K562 (cell line): ENCODE results near the gene AFAP1. TPM values are rescaled to one million over a fixed set of nuclear protein-coding genes. Genes with fewer than 3 reads are reported as not detected.

Experiments used
- ATAC-seq: fragments of 200-7000 bp; cut with Tn5 transposase; 3 replicates; pipeline ENCODE4 v1.9.1; 2020; ENCODE audit warnings: moderate library complexity
- BruUV-seq: library from RNA; stranded (reverse); fragments of 400-500 nt; replicated peaks from 2 replicates; lab custom pipeline; 2021; lab: Mats Ljungman, UMichigan
- CTCF ChIA-PET: fragments of 300-600 bp; formaldehyde crosslinking; extraction: SDS; loops from one replicate; lab custom pipeline; 2021; ENCODE audit warnings: low intra/inter-chr PET ratio; lab: Yijun Ruan, JAX
- POLR2A ChIA-PET: fragments of 300-600, 350-650 bp; sonication (Branson Sonifier 250); formaldehyde crosslinking; extraction: SDS; loops from one replicate; lab custom pipeline; 2021; ENCODE audit warnings: antibody characterized with exemption, inconsistent platforms; lab: Yijun Ruan, JAX
- DNase-seq, 4 experiments: peaks; one replicate each; pipeline versions ENCODE4 v3.0.0 to v3.0.0-alpha.2; 2011 to 2018; ENCODE audit warnings: low spot score in 3 of 4, mixed read lengths in 3 of 4; ENCODE audit errors: extremely low read depth in 1 of 4
- FAIRE-seq: peaks from 2 replicates; lab custom pipeline; 2011; peaks lifted over from hg19 to GRCh38; lab: Jason Lieb, UNC
- H2AFZ ChIP-seq: 2 replicates; pipeline ENCODE4 v1.6.0; 2011; ENCODE audit warnings: low read depth, low read length, control low read depth, inconsistent platforms
- H3K27ac ChIP-seq: fragments of 200-600 bp; 3 replicates; pipeline ENCODE4 v1.8.0; 2011; ENCODE audit warnings: low read depth, mild to moderate bottlenecking, control low read depth, inconsistent platforms, low read length, moderate library complexity, mixed read lengths; ENCODE audit errors: extremely low read depth
- H3K27me3 ChIP-seq, 2 experiments: fragments of 300-600 bp in 1 of 2; 2 replicates in 1 of 2; 3 replicates in 1 of 2; pipeline versions ENCODE4 v1.6.0 to v1.8.0; 2011; ENCODE audit warnings: inconsistent platforms in 2 of 2, low read length in 2 of 2, mild to moderate bottlenecking in 1 of 2, mixed read lengths in 1 of 2, moderate library complexity in 1 of 2; ENCODE audit not compliant: control insufficient read depth in 2 of 2, insufficient read depth in 2 of 2
- H3K36me3 ChIP-seq: fragments of 300-600 bp; 3 replicates; pipeline ENCODE4 v1.8.0; 2011; ENCODE audit warnings: mild to moderate bottlenecking, low read length, inconsistent platforms; ENCODE audit not compliant: control insufficient read depth, insufficient read depth
- H3K4me1 ChIP-seq, 2 experiments: fragments of 200-600 bp in 1 of 2; replicated peaks in 1 of 2; 2 replicates in 1 of 2; 3 replicates in 1 of 2; pipeline versions ENCODE4 v1.5.1 to v1.8.0; 2011; ENCODE audit warnings: inconsistent platforms in 2 of 2, low read length in 2 of 2, mild to moderate bottlenecking in 1 of 2, mixed read lengths in 1 of 2, moderate library complexity in 1 of 2; ENCODE audit not compliant: control insufficient read depth in 2 of 2, insufficient read depth in 2 of 2
- H3K4me2 ChIP-seq: 2 replicates; pipeline ENCODE4 v1.6.1; 2011; ENCODE audit warnings: low read length, control low read depth, inconsistent platforms, mixed read lengths; ENCODE audit not compliant: insufficient read depth
- H3K4me3 ChIP-seq: fragments of 200-600 bp; sonication (generic), shearing (Covaris generic); 2 replicates; pipeline ENCODE4 v1.5.1; 2016; ENCODE audit warnings: control low read depth, inconsistent platforms
- H3K79me2 ChIP-seq: fragments of 200-600 bp; 3 replicates; pipeline ENCODE4 v1.8.0; 2011; ENCODE audit warnings: low read length, inconsistent platforms; ENCODE audit not compliant: control insufficient read depth, insufficient read depth
- H3K9ac ChIP-seq, 2 experiments: 2 replicates each; pipeline versions ENCODE4 v1.6.0 to v1.6.1; 2011; ENCODE audit warnings: low read depth in 2 of 2, low read length in 2 of 2, control low read depth in 1 of 2, inconsistent platforms in 1 of 2, mild to moderate bottlenecking in 1 of 2, mixed read lengths in 1 of 2; ENCODE audit not compliant: insufficient read depth in 1 of 2
- H3K9me1 ChIP-seq: one replicate; pipeline ENCODE4 v1.6.0; 2011; ENCODE audit warnings: inconsistent platforms, mild to moderate bottlenecking, low read length, moderate library complexity; ENCODE audit not compliant: control insufficient read depth, insufficient read depth
- H3K9me3 ChIP-seq: replicated peaks from 2 replicates; pipeline ENCODE4 v1.5.1; 2011; ENCODE audit warnings: low read depth, low read length, inconsistent platforms; ENCODE audit not compliant: control insufficient read depth, insufficient read depth
- H4K20me1 ChIP-seq: replicated peaks from 2 replicates; pipeline ENCODE4 v1.6.1; 2011; ENCODE audit warnings: low read length, inconsistent platforms, mixed read lengths; ENCODE audit not compliant: control insufficient read depth, insufficient read depth
- DACH1 ChIP-seq: fragments of 450-650 bp; IDR thresholded peaks from 2 replicates; pipeline ENCODE4 v1.6.1; 2018; ENCODE audit not compliant: partially characterized antibody
- L3MBTL2 ChIP-seq: fragments of 450-650 bp; IDR thresholded peaks from 2 replicates; pipeline ENCODE4 v1.6.1; 2016; ENCODE audit warnings: mild to moderate bottlenecking, moderate library complexity
- TEAD1 ChIP-seq, 2 experiments: fragments of 450-650 bp in 1 of 2; sonication (generic) in 1 of 2; formaldehyde crosslinking; IDR thresholded peaks; 2 replicates each; pipeline versions ENCODE4 v1.4.0 to v1.8.0; 2020 to 2022; ENCODE audit warnings: mild to moderate bottlenecking in 2 of 2, missing genetic modification reagents in 1 of 2
- ZBTB26 ChIP-seq: fragments of 450-650 bp; formaldehyde crosslinking; IDR thresholded peaks from 2 replicates; pipeline ENCODE4 v1.4.0; 2022; ENCODE audit warnings: missing genetic modification characterization
- ZKSCAN1 ChIP-seq: fragments of 150-350 bp; IDR thresholded peaks from 2 replicates; pipeline ENCODE4 v1.6.1; 2016; ENCODE audit warnings: low read depth, low read length
- ZKSCAN8 ChIP-seq: fragments of 200-800 bp; sonication (Bioruptor generic); IDR thresholded peaks from 2 replicates; pipeline ENCODE4 v1.6.1; 2016; ENCODE audit warnings: missing genetic modification characterization, missing compliant biosample characterization
- WGBS: fragments of 100-300 bp; shearing (Covaris generic); methylation state at CpG from one replicate; pipeline ENCODE4 v1.1.6; 2016; ENCODE audit warnings: low coverage, mixed read lengths; ENCODE audit not compliant: insufficient coverage; ENCODE audit errors: missing lambda C conversion rate; 5-methylcytosine and 5-hydroxymethylcytosine counted together
- in situ Hi-C: fragments of 300-500 bp; cut with MboI; formaldehyde crosslinking; loops from 4 replicates; pipeline ENCODE4 v1.15.0; 2018; ENCODE audit warnings: inconsistent platforms, mixed read lengths
- intact Hi-C: fragments of 100-400 bp; cut with micrococcal nuclease; formaldehyde crosslinking; loops from 2 replicates; pipeline ENCODE4 v1.14.2; 2022
- polyA plus RNA-seq, 8 experiments: library from polyadenylated mRNA; depleted of rRNA in 4 of 8; stranded (reverse) in 5 of 8; unstranded in 3 of 8; fragments of >200 nt; fragmentation: Nextera tagmentation in 2 of 8; fragmentation: Illumina TruSeq in 1 of 8; extraction: Ambion mirVana in 2 of 8; extraction: Trizol in 1 of 8; gene quantifications; 2 replicates each; pipeline versions ENCODE4 v1.2.1 to v1.2.3, GENCODE V29; 2011 to 2014; ENCODE audit warnings: inconsistent platforms in 1 of 8, missing spikeins in 1 of 8
- total RNA-seq, 7 experiments: library from RNA; depleted of rRNA in 6 of 7; stranded (reverse); fragments of >200 nt in 6 of 7; fragmentation: Illumina TruSeq in 2 of 7; extraction: Trizol in 2 of 7; gene quantifications; 2 replicates each; pipeline versions ENCODE4 v1.2.1 to v1.2.3, GENCODE V29; 2011 to 2021; ENCODE audit warnings: low replicate concordance in 1 of 7
- TF ChIP-seq, protein P1 (sequence below), 3 experiments: fragments of 200-800 bp in 1 of 3; sonication (Bioruptor generic) in 1 of 3; sonication (generic) in 1 of 3; formaldehyde crosslinking in 1 of 3; IDR thresholded peaks; 2 replicates each; pipeline versions ENCODE4 v1.6.1 to v1.8.0; 2016 to 2022; ENCODE audit warnings: mild to moderate bottlenecking in 2 of 3, missing compliant biosample characterization in 2 of 3, missing genetic modification characterization in 2 of 3, missing genetic modification reagents in 1 of 3

The AFAP1 gene
- total and polyA plus RNA-seq, 9 of the 15 experiments (the other 6 are each of a cell fraction or from before 2014, with no cell fraction given) = 0.07 to 0.42 (median 0.12) TPM; not detected in 1

DNA sequence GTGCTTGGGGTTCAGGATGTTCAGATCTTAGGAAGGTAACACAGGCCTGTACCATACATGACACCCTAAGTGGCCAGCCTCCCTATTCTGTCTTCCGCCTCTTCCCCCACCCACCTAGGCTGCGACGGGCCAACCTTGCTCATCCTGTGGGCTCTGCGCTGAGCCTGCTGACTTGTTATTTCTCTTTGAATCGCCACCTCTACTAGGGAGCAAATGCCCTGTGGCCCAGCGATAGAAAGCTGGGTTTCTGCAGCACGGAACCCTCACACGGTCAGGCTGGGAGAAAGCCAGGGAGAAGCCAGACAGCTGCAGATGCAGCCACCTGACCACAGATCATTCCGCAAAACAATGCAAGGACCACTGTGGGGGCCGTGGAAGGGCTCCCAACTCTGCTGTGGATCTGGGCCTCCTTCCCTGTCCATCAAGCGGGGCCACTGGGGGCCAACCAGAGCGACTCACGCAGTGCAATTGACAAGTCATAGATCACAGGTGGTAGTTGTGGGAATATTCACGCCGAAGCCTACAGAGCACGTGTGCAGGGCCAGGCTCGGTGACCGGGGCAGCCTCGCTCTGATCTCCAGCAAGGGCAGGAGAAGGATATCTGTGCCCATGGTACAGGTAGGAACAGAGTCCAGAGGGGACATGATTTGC, 227.5 kb downstream of the AFAP1 start:
- no peak overlapping the region for H2AFZ ChIP-seq
- ChIA-PET POLR2A (interaction anchor here (0.6 to 1.6 kb wide), 3 partner anchors 8 to 143 kb away, joined by 3 read pairs; no protein-coding TSS in a partner anchor), CTCF (no interaction called here)
- ATAC-seq (no peak), FAIRE-seq (no peak), DNase-seq (no peak)
- WGBS = under 1% methylated on average over 19 of the region's 19 CpGs
- H3K36me3 ChIP-seq = no peaks in the 10 kb centered on the region
- peaks cover 9% of the 10 kb centered on the region for H4K20me1 ChIP-seq
- no peaks in the 10 kb centered on the region for H3K9me3 ChIP-seq
- no peak overlapping the region for H3K4me3 ChIP-seq
- no peak overlapping the region; the same call in 1 of the 2 replicates for H3K4me2 ChIP-seq
- no peak for TF ChIP-seq ZKSCAN8 (CRISPR knock-in tag)
- no peak for TF ChIP-seq DACH1
- TF ChIP-seq TEAD1 (CRISPR knock-in tag; IDR thresholded peaks at IDR 0.05) = no peak
- peak; percentile 46; the same call in 1 of the 2 replicates for TF ChIP-seq L3MBTL2
- TF ChIP-seq, protein P1, sequence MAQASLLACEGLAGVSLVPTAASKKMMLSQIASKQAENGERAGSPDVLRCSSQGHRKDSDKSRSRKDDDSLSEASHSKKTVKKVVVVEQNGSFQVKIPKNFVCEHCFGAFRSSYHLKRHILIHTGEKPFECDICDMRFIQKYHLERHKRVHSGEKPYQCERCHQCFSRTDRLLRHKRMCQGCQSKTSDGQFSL (CRISPR knock-in tag; IDR thresholded peaks at IDR 0.05) = no peak
- TF ChIP-seq, protein P1 (tag; IDR thresholded peaks at IDR 0.05) = no peak
- TF ChIP-seq ZKSCAN1 = no peak
- no peak for TF ChIP-seq ZBTB26
- BruUV-seq = no TSS peak
- no peak overlapping the region for H3K9ac ChIP-seq
- peaks cover 2 to 51% of the 10 kb centered on the region in 2 experiments; a peak in 3 of 5 replicates for H3K27me3 ChIP-seq
- in situ Hi-C loops (no loop called here), intact Hi-C loops (no loop called here)
- no peak overlapping the region for H3K27ac ChIP-seq
- H3K4me1 ChIP-seq = peaks cover 0 to 3% of the 10 kb centered on the region in 2 experiments; a peak in 1 of 5 replicates
- H3K9me1 ChIP-seq = no peaks in the 10 kb centered on the region
- no peaks in the 10 kb centered on the region for H3K79me2 ChIP-seq
